ENCODE measurements around the gene HOXC4.

DNA sequence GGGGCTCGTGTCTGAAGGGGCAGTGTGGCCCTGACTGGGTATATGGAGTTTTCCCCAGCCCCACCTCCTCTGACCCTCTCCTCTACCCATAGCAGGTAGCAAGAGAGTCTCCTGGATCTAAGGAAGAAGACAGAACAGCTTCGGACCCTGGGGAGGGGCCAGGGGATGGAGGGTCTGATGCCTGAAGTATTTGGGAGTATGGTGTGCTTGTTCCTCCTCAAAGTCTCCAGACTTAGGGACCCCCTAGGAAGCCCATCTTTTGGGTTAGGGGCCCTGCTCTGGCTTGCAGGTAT is 45.4 kb upstream of the HOXC4 start:
- TF ChIP-seq MTA2 (IDR thresholded peaks at IDR 0.05; ENCODE audit: low read depth) = no peak
- no peak for TF ChIP-seq MYC (IDR thresholded peaks at IDR 0.05; ENCODE audit: insufficient read depth, insufficient read length, insufficient replicate concordance, low read length, severe bottlenecking)
- TF ChIP-seq EP300 (IDR thresholded peaks at IDR 0.05; ENCODE audit: borderline replicate concordance in 1 of 2, control insufficient read depth in 1 of 2, low read depth in 2 of 2, low read length in 2 of 2) = no peak
- TF ChIP-seq, protein P1, sequence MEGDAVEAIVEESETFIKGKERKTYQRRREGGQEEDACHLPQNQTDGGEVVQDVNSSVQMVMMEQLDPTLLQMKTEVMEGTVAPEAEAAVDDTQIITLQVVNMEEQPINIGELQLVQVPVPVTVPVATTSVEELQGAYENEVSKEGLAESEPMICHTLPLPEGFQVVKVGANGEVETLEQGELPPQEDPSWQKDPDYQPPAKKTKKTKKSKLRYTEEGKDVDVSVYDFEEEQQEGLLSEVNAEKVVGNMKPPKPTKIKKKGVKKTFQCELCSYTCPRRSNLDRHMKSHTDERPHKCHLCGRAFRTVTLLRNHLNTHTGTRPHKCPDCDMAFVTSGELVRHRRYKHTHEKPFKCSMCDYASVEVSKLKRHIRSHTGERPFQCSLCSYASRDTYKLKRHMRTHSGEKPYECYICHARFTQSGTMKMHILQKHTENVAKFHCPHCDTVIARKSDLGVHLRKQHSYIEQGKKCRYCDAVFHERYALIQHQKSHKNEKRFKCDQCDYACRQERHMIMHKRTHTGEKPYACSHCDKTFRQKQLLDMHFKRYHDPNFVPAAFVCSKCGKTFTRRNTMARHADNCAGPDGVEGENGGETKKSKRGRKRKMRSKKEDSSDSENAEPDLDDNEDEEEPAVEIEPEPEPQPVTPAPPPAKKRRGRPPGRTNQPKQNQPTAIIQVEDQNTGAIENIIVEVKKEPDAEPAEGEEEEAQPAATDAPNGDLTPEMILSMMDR (IDR thresholded peaks at IDR 0.05 in 2 of 3, conservative IDR thresholded peaks at IDR 0.05 in 1 of 3; ENCODE audit: control insufficient read depth in 2 of 3, extremely low read depth in 1 of 3, insufficient read depth in 1 of 3, low read depth in 3 of 3, low read length in 3 of 3) = no peak
- TF ChIP-seq HCFC1 (IDR thresholded peaks at IDR 0.05; ENCODE audit: low read length) = no peak
- no peak for TF ChIP-seq SREBF2 (IDR thresholded peaks at IDR 0.05; ENCODE audit: low read length)
- no peak for TF ChIP-seq GABPA (IDR thresholded peaks at IDR 0.05; ENCODE audit: low read depth)
- TF ChIP-seq TARDBP (IDR thresholded peaks at IDR 0.05; ENCODE audit: borderline replicate concordance) = no peak
- no peak for TF ChIP-seq SRF (IDR thresholded peaks at IDR 0.05; ENCODE audit: low read depth in 2 of 2, low read length in 2 of 2)
- TF ChIP-seq NR2C2 (IDR thresholded peaks at IDR 0.05; ENCODE audit: borderline replicate concordance, control insufficient read depth, insufficient read length, low read depth) = no peak
- no peak for TF ChIP-seq FOXK2 (IDR thresholded peaks at IDR 0.05)
- TF ChIP-seq, protein P2, sequence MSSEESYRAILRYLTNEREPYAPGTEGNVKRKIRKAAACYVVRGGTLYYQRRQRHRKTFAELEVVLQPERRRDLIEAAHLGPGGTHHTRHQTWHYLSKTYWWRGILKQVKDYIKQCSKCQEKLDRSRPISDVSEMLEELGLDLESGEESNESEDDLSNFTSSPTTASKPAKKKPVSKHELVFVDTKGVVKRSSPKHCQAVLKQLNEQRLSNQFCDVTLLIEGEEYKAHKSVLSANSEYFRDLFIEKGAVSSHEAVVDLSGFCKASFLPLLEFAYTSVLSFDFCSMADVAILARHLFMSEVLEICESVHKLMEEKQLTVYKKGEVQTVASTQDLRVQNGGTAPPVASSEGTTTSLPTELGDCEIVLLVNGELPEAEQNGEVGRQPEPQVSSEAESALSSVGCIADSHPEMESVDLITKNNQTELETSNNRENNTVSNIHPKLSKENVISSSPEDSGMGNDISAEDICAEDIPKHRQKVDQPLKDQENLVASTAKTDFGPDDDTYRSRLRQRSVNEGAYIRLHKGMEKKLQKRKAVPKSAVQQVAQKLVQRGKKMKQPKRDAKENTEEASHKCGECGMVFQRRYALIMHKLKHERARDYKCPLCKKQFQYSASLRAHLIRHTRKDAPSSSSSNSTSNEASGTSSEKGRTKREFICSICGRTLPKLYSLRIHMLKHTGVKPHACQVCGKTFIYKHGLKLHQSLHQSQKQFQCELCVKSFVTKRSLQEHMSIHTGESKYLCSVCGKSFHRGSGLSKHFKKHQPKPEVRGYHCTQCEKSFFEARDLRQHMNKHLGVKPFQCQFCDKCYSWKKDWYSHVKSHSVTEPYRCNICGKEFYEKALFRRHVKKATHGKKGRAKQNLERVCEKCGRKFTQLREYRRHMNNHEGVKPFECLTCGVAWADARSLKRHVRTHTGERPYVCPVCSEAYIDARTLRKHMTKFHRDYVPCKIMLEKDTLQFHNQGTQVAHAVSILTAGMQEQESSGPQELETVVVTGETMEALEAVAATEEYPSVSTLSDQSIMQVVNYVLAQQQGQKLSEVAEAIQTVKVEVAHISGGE (CRISPR knock-in tag; IDR thresholded peaks at IDR 0.05) = no peak
- TF ChIP-seq POLR2AphosphoS5 (IDR thresholded peaks at IDR 0.05; ENCODE audit: low read length) = no peak
- no peak for TF ChIP-seq POLR2A (IDR thresholded peaks at IDR 0.05; ENCODE audit: low read depth, low read length)

All from GM12878 (cell line).